HG03565 (cell line): ENCODE data around the gene CEMIP.

Experiments
- ATAC-seq: cut with Tn5 transposase; IDR thresholded peaks from one replicate; pipeline ENCODE4 v1.9.1; 2021; ENCODE audit warnings: mild to moderate bottlenecking, moderate library complexity; ENCODE audit not compliant: unreplicated experiment

The CEMIP gene

DNA sequence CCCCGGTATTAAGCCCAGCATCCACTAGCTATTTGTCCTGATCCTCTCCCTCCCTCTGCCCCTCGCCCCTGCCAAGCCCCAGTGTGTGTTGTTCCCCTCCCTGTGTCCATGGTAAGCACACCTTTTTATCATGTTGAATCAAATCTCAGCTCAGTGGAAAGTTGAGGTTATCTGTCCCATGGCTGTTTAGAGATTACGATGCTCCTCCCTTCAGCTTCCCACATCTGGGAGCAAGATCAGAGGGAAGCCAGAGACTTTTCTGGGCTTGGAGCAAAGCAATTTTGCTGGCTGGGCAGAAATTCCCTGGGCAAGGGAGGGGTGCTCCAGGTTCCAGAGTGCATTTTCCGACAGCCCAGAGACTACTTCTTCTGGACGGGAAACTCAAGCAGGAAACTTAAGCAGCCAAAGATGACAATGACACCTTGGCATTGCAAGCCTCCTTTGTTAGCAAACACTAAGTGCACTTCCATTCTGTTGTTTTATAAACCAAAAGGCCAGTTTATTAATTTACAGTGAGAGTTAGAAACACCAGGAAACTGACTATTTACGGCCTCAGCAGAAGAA is 105.9 kb downstream of the CEMIP start:
- no peak for ATAC-seq

DNA sequence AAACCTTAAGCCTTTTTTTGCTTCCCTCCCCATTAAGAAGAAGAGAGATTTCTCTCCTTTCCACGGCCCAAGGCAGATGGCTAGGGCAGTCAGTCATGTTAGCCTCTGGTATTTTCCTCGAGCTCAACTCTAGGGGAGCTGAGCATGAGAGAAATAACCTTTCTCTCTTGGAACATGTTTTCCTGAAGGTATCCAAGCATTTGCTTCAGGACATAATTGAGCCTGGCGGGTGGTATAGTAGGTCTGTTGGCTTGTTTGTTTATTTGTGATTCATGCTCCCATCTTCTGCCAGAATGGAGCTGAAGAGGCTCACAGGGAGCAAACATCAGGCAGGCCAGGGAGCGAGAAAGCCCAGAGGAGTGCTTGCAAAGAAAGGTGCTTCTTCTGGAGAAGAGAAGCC is 108.0 kb downstream of the CEMIP start:
- no peak for ATAC-seq

DNA sequence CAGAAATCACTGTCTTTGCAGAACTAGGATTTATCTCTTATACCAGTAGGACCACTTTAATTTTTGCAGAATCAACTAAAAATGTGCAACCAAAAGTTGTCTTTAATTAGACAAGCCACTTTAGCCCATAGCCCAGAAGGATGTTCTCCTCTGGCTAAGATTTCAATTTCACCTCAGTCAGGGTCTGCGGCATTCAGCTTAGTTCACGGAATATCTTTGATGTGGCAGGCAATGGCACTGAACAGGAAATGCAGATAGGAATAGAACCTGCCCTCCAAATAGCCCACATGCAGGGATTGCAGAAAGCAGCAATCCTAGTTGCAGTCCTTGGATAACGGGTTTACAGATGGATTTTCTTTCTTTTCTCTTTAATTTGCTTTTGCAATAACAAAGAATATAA is 109.7 kb downstream of the CEMIP start:
- no peak for ATAC-seq

DNA sequence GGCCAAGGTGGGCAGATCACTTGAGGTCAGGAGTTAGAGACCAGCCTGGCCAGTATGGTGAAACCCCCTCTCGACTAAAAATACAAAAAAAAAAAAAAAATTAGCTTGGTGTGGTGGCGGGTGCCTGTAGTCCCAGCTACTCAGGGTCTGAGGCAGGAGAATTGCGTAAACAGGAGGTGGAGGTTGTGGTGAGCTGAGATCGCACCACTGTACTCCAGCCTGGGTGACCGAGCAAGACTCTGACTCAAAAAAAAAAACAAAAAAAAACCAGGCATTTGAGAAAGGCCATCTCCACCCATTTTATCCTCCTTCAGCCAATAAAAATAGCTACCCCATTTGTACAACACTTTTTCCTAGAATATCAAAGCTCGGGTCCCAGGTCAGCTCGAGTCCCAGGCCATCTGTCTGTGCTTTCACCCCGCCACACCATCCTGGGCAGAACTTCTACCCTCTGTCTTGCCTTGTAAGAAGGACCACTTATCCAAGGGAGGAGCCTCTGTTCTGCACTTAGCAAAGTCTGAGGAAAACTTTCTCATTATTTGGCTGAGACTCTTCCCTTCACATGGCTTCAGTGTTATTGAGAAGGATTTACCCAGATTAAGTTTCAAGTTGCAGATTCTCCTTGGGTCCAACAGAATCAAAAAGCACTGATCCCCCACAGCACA is 111.3 kb downstream of the CEMIP start:
- ATAC-seq: no peak

DNA sequence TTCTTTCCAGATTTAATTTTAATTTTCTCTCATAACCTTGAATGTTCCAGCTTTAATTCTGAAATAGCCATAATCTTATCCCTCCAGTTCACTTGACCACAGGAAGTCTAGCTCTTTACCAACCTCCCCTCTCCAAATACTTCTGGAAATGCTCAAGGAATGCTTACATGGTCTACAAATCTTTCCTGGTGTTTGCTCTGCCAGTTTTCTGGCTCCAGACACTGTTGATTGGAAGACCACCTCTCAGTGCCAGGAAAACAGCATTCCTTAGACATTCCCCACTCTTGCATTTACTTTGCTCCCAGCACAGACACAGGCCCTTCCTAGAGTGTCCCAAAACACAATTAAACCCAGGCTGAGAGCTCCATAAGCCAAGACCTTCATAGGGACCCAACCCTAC is 111.8 kb downstream of the CEMIP start:
- no peak for ATAC-seq

DNA sequence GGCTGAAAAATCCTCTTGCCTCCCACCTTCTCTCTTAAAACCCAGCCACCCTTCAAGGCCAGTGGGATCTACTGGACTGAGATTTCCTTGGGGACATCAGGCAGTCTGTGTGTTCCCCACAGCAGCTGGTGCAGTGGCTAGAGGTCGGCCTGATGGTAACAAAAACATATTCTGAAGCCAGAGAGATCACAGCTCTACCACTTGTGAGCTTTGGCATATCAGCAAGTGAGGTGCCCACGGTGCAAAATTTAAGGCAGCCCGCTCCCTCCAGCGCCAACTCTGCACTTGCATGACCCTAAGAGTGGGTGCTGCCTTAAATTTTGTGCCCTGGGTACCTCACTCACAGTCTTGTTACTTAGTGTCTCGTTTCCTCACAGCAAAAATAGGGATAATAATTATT is 113.2 kb downstream of the CEMIP start:
- ATAC-seq: no peak

DNA sequence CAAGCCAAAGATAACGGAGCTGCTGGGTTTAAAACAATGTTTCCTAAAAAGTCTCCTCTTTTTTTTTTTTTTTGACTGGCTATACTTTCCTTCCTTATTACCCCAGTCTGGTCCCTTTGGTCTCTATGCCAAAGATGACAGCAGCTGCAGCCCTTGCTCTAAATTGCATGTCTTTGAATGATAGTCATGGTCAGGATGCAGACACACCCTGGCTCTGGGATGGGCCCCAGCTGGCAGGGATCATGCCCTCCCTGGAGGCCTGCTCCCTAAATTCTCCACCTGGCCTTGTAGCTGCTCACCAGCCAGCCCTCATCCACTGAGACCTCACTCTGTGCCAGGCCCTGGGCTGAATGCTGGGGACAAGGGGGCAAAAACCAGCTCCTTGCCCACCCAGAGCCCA is 114.6 kb downstream of the CEMIP start:
- no peak for ATAC-seq

DNA sequence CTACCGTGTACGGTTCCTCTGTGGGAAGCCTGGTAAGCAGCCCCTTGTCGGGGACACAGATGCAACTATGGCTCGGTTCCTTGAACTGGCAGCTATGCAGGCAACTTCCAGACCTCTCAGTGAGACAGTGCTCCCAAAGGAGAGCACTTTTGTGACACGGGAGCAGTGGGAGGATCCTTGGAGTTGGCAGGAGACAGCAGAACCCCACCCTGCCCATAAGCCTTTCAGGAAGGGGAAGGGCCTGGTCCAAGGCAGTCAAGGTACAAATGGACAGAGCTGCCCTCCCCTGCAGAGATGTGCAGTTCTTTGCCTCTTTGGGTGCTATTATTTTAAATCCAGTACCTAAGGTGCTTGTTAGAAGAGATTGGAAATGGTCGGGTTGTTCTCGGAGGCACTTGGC is 115.9 kb downstream of the CEMIP start:
- no peak for ATAC-seq

DNA sequence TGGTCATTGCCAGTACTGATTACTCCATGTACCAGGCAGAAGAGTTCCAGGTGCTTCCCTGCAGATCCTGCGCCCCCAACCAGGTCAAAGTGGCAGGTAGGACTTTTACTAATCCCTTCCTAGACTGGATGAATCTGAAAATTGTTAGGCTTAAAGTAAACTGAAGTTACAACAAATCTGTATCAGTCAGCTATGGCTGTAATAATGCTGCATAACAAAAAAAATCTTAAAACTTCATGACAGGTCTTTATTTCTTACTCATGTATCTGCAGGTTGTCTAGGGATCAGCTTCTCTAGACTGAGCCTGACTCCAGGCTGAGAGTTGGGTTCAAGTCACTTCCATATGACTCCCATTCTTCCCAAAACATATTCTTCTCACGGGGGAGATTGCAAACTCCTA is 116.8 kb downstream of the CEMIP start:
- ATAC-seq: no peak

DNA sequence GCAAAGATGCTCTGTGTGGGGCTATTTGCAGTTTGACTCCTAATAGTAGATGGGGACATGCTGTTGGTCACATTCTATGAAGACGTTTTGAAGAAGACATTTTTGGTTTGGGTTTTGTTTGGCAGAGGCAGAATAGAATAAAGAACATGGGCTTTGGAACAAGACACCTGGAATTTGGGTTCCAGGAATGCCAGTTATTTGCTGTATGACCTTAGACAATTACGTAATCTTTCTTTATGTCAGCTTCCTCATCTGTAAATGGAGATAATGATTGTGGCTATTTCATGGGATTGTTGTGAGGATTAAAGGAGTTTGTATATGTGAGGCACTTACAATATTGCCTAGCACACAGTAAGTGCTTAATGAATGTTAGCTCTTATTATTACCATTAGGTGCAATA is 118.9 kb downstream of the CEMIP start:
- ATAC-seq: no peak

DNA sequence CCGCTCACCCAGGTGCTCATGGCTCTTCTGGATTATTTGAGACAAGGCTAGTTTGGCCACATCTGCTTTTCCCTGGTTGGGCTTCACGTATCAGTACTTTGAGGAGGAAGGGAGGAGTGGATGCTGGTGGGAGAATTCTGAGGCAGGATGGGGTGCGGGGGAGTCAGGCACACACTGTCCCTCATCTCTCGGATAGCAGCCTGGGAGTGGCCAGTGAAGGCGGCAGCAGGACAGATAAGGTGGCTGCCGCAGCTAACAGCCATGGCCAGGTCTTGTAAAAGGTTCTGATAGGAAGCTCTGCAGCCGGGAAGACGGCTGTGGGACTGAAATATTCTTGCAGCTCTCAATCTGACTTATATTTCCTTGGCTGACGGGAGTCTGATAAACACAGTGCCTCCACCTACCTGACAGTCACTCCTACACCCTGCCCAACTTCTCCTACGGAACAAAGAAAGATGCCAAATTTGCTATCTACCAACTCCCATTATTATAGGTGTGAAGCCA is 123.2 kb downstream of the CEMIP start:
- no peak for ATAC-seq

DNA sequence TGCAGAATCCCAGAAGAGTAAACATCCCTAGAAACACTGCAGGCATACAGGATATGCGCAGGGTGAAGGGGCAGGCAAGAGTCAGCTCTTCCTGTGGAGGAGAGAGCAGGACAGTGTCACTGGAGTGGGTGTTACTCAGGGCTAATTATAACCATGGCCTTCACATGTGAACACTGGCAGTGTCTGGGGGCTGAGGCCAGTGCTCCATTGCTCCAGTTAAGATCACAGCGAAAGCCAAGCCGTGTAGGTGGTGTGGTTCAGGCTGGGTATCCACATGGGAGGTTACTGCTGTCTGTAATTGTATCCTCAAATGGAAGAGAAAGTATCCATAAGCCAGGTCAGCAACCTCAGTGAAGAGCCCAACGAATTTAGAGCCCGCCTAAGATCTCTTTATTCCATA is 125.8 kb downstream of the CEMIP start:
- no peak for ATAC-seq

DNA sequence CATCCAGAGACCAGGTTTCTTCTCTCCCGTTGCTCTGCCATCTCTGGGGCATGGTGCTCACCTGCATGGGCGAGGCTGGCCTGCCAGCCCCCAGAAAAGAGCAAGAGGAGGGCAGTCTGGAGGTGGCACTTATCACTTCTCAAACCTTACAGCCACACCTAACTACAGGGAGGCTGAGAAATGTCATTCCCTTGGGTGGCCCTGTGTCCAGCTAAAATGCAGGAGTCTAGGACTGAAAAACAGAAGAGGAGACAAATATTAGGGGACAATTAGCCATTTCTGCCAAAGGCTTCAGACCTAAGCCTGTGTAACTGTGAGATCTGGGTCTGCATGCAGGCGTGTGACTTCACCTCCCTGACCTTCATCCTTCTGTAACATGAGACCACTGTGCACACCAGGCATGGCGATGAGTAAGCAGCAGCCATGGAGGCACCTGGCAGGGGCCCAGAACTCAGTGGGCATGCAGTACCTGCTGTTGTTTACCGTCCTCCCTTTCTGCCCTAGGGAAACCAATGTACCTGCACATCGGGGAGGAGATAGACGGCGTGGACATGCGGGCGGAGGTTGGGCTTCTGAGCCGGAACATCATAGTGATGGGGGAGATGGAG is 127.1 kb downstream of the CEMIP start:
- ATAC-seq: no peak

DNA sequence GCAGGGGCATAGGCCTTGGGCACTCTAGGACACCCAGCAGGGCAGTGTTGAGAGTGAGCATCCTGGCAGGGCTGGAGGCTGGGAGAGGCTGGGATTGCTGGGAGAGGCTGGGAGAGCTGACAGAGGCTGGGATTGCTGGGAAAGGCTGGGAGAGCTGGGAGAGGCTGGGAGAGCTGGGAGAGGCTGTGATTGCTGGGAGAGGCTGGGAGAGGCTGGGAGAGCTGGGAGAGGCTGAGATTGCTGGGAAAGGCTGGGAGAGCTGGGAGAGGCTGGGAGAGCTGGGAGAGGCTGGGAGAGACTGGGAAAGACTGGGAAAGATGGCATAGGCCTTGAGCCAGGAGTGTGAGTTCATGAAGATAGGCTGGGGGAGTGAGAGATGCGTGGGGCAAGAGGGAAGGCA is 132.7 kb downstream of the CEMIP start:
- no peak for ATAC-seq

DNA sequence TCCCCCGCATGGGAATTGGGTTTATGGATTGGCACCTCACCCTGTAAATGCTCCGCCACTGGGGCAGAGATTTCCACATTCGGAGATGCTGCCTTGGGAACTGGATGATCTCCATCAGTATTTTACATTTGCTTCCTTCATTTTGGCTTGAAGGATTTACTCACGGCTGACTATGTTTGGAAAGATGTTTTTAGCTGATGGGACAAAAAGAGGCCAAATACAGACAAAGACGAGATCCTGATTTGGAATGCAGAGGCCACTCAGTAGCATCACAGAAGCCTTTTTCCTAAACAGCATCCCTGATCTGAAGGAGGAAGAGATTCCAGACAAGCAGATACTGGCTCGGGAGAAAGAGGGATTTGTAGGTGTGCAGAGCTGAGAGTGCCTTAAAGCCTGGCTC is 133.5 kb downstream of the CEMIP start:
- ATAC-seq: no peak

DNA sequence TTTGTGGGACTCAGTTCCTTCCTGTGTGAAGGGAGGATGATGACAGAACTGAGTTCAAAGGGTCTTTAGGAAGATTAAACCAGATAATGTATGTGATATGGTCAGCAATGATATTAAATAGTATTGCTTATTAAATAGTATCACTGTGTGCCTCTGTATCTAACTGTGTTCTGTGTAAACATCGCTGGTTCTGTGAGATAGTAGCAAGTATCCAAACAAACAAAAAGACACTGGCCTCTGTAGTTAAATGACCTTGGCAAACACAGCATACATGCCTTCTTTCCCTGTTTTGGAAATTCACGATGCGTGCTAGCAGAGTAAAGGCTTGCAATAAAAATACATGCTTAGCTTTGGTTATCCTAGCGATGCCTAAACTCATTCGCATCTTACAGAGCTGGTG is 134.4 kb downstream of the CEMIP start:
- ATAC-seq: no peak

DNA sequence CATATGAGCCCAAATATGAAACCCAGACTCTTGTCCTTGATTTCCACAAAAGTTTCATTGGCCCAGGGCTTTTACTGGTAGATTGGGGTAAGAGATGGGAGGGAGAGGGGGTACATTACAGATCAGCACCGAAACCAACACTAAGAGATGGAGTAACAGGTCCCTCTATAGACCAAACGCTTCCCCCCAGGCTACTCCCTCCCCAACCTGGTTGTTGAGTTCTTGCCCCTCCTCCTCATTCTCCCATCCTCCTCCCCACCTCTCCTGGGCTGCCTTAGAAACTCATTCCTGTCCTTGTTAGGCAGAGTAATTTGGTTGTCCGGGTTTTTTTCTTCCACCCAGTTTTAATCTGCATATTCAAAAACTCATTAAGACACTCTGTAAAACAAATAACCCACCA is 136.3 kb downstream of the CEMIP start:
- ATAC-seq: no peak

DNA sequence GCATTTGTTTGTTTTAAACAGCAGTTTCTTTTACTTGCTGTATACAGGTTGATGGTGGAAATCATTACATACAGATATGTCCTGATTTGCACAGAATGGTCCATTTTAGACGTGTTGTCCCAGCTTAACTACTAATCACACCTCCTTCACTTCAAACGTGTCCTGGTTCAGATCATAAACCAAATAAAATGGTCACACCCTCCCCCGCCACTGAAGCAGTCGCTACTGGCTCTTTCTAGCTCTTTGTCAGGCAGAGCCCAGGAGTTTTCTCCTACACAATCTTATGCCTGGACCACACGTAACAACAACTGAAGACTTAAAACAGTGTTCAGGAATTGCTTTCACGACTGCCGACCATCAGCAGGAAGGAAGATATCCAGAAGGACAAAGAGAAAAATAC is 136.9 kb downstream of the CEMIP start:
- ATAC-seq: no peak

DNA sequence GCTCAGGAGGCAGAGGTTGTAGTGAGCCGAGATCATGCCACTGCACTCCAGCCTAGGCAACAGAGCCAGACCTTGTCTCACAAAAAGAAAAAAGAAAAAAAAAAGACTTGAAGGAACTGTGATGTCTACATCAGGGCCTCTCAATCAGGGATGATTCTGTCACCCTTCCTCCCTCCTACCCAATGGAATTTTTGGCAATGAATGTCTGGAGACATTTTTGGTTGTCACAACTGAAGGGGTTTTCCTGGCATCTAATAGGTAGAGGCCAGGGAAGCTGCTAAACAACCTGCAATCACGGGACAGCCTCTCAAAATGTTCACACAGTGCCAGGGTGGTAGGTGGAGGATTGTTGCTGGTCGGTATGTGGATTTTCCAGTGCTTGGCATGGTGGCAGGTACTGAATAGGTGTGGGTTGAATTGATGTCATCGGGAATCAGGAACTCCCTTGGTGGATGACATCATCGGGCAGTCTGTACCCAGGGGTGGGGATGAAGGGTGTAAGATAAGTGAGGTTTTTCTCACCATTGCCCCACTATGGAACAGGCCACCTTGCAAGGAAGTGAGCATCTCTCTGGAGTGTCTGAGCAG is 139.1 kb downstream of the CEMIP start:
- ATAC-seq: no peak

DNA sequence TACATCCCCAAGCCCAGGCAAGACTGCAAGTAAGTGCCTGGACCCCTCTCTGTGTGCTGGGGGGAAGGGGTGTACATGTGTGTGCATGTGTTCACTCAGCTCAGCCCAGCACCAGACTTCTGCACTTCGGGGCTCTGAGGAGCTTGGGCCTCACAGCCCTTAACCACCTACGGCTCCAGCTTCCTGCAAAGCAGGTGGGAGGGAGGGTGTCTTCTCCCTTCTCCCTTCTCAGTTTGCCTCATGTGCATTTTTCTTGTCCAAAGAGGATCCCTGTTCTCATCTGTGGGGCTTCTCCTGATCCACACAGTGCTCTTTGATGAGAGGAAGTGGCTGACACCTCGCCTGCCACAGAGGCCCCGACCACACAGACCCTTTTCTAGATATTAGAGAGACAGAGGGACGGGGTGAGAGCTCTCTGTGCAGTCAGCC is 141.1 kb downstream of the CEMIP start:
- ATAC-seq: no peak

DNA sequence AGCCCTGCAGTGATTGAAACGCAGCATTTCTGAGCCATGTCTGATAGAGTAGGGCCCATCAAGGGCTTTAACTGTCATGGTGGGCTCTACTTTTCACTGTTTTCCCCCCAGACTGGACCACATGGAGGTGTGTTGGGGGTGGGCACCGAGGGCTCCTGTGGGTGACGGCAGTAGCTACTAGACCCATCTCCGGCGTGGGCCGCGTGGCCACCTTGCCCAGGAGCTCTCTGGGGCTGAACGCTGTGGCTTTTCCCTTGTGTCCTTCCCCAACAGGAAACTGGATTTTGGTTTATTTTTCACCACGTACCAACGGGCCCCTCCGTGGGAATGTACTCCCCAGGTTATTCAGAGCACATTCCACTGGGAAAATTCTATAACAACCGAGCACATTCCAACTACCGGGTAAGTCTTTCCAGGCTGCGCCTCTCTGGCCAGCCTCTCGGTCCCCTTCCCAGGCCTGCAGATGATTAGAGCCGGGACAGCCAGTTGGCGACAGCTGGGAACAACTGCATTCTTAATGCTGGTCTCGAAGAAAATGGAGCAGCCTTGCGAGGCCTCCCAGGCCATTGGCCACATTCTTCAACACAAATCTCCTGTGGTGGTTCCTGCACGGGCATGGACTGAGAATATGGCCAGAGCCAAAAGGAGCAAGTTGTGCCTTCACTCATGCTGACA is 142.7 kb downstream of the CEMIP start:
- no peak for ATAC-seq

DNA sequence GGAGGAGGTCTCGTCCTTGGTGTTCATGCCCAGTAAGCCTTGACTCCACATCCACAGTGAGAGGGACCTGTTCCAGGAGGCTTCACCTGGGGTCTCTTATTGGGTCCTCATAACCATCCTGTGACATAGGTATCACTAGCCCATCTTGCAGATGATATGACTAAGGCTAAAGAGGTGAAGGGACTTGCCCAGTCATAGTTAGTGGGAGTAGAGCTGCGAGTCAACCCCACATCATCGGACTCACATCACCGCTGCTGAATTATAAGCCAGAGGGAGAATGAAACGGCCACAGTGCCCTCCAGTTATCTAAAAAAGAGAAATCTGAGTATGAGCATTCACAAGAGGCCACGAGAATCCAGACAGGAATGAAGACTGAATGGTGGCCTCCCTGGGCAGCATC is 144.5 kb downstream of the CEMIP start:
- ATAC-seq: no peak
